ENCODE data around the gene HIF3A. TPM values are rescaled to one million over a fixed set of nuclear protein-coding genes. Genes with fewer than 3 reads are reported as not detected.
"Not testable (repeated sequence)": the region's sequence is repeated elsewhere in the genome, so short reads cannot be mapped to it uniquely, and the experiment has no call there.

HIF3A gene
- total RNA-seq, 4 donors from 2014 or later: 5.9 to 29.2 (median 13.9) TPM

DNA sequence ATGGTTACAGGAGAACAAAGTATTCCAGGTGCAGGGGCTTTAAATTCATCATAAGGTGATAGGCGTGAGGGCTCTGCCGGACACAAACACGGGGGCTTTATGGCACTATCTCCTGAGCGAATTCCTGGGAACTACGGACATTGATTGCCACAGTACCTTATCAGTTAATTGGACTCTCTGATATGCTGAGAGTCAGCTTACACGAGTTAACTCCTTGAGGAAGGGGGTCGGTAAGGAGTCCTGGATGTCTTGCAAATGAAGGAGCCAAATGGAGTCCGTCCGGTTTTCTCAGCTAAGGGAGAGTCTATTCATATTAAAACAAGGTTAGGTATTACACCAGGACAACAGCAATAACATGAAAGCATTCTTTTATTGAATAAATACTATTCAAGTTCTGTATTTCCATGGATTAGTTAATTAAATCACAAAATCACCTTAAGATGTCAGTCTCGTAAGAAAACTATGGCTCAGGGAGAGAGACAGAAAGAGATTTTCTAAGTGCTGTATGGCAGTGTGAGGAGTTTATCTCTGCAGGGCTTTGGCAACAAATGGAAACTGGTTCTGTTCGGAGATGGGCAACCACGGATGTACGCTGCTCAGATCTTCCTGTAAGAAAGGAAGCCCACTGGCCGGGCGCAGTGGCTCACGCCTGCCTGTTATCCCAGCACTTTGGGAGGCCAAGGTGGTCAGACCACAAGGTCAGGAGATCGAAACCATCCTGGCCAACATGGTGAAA lies 26.2 kb upstream of the HIF3A start:
- intact Hi-C loops (cut with DNase I; ENCODE audit: low total_unique reads) (no loop called here), in situ Hi-C loops (cut with MboI; ENCODE audit: low sequenced_read_pairs in 4 of 4) (no loop called here)
- Histone ChIP-seq H3K36me3 (no peaks in the 10 kb centered on the region), H3K4me1 (no peaks in the 10 kb centered on the region), H3K27me3 (peaks cover 0 to 17% (median 7%) of the 10 kb centered on the region in 3 donors), H3K27ac (no peak overlapping the region), H3K9me3 (no peaks in the 10 kb centered on the region), H3K4me3 (no peak overlapping the region)
- ATAC-seq: no peak
- TF ChIP-seq CTCF (IDR thresholded peaks at IDR 0.05 in 4 of 5, conservative IDR thresholded peaks at IDR 0.05 in 1 of 5) (no peak), POLR2A (IDR thresholded peaks at IDR 0.05) (no peak)
- DNase-seq: no peak

DNA sequence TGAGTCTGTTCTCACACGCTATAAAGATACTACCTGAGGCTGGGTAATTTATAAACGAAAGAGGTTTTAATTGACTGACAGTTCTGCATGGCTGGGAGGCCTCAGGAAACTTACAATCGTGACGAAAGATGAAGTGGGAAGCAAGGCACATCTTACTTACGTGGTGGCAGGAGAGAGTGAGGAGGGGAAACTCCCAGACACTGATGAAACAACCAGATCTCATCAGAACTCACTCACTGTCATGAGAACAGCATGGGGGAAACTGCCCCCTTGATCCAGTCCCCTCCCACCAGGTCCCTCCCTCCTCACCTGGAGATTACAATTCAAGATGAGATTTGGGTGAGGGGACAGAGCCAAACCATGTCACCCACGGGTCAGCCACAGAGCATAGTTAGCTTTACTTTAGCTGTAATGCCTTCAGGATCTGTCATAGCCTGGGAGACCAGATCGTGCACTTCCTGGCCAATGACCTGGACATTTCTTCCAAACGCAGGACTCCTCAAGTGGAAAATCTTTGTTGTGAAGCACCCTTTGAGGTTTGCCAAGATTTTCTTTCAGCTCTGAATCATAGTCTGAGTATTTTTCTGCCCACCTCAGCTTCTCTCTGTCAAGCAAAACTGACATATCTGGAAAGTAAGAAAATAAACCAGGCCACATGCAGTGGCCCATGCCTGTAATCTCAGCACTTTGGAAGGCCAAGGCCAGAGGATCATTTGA lies 25.2 kb upstream of the HIF3A start:
- Histone ChIP-seq H3K9me3 (no peaks in the 10 kb centered on the region), H3K4me3 (no peak overlapping the region), H3K4me1 (no peaks in the 10 kb centered on the region), H3K36me3 (no peaks in the 10 kb centered on the region), H3K27ac (no peak overlapping the region), H3K27me3 (peaks cover 0 to 17% (median 7%) of the 10 kb centered on the region in 3 donors)
- ATAC-seq (no peak), DNase-seq (no peak)
- in situ Hi-C loops (cut with MboI; ENCODE audit: low sequenced_read_pairs in 4 of 4): no loop called here
- TF ChIP-seq POLR2A (IDR thresholded peaks at IDR 0.05) (no peak), CTCF (IDR thresholded peaks at IDR 0.05 in 4 of 5, conservative IDR thresholded peaks at IDR 0.05 in 1 of 5) (no peak)
- intact Hi-C loops (cut with DNase I; ENCODE audit: low total_unique reads): no loop called here

DNA sequence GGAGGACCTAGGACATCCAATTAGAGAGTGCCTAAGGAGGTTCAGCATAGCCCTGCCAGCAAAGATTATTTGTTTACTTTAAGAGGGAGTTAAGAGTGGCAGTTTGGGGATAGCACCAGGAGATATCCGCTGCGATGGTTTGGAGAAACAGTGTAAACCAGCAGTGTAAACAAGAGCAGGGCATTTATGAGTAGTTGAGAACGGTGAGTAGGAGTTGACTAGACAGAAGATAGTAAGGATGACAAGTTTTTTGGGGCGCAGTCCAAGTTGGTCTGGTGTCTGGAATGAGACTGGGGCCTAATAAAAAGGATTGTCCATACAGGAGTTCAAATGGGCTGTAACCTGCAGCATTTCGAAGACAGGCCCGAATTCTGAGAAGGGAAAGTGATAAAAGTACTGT lies 22.9 kb upstream of the HIF3A start:
- H3K4me3 ChIP-seq; in situ Hi-C loops (cut with MboI; ENCODE audit: low sequenced_read_pairs in 4 of 4); H3K9me3 ChIP-seq; H3K4me1 ChIP-seq; intact Hi-C loops (cut with DNase I; ENCODE audit: low total_unique reads); H3K27ac ChIP-seq; DNase-seq; ATAC-seq; H3K36me3 ChIP-seq: not testable (repeated sequence)
- H3K27me3 ChIP-seq: peaks cover 0 to 17% (median 7%) of the 10 kb centered on the region in 3 donors

DNA sequence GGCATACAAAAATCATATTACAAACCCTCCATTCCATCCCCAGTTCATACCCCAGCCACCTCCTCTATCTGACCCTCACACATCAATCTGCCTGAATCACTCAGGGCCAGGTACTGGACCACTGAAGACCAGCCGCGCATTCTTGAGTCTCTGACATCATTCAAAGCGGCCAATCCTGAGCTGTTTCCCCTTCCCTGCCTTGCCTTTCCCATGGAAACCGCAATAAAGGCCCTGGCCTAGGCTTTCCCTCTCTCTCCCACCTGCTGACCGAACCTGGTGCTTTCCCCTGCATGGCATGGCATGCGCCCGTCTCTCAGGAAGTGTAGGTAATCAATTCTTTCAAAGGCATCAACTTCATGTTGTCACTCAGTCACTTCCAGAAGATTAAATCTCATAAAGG lies 17.7 kb upstream of the HIF3A start:
- TF ChIP-seq POLR2A (IDR thresholded peaks at IDR 0.05) (no peak), CTCF (IDR thresholded peaks at IDR 0.05 in 4 of 5, conservative IDR thresholded peaks at IDR 0.05 in 1 of 5) (no peak)
- H3K9me3 ChIP-seq: no peaks in the 10 kb centered on the region
- H3K27ac ChIP-seq: no peak overlapping the region
- ATAC-seq (no peak), DNase-seq (no peak)
- intact Hi-C loops (cut with DNase I; ENCODE audit: low total_unique reads): no loop called here
- no peaks in the 10 kb centered on the region for H3K4me1 ChIP-seq
- H3K27me3 ChIP-seq: no peaks in the 10 kb centered on the region
- in situ Hi-C loops (cut with MboI; ENCODE audit: low sequenced_read_pairs in 4 of 4): loop anchor here in 1 of 4 donors (25.0 kb wide), 1 partner anchor 208 kb away; the partner anchor contains the start of gene PNMA8B
- no peak overlapping the region for H3K4me3 ChIP-seq
- H3K36me3 ChIP-seq: no peaks in the 10 kb centered on the region

GRCh38 chr19:46283771-46284170 lies 13.1 kb upstream of the HIF3A start:
- peak; percentile 64 to 76 for ATAC-seq
- intact Hi-C loops (cut with DNase I; ENCODE audit: low total_unique reads): no loop called here
- H3K27ac ChIP-seq: peak overlapping the region; percentile 18 to 70 (median 63)
- in situ Hi-C loops (cut with MboI; ENCODE audit: low sequenced_read_pairs in 4 of 4): loop anchor here in 2 of 4 donors (10.0 to 25.0 kb wide), 2 partner anchors 201 to 204 kb away; partner anchors contain the start of gene PNMA8B (in 1 of the 2)
- no peaks in the 10 kb centered on the region for H3K4me1 ChIP-seq
- TF ChIP-seq POLR2A (IDR thresholded peaks at IDR 0.05) (no peak), CTCF (IDR thresholded peaks at IDR 0.05 in 4 of 5, conservative IDR thresholded peaks at IDR 0.05 in 1 of 5) (no peak)
- no peak overlapping the region for H3K4me3 ChIP-seq
- H3K27me3 ChIP-seq: no peaks in the 10 kb centered on the region
- no peak for DNase-seq
- H3K9me3 ChIP-seq: no peaks in the 10 kb centered on the region
- no peaks in the 10 kb centered on the region for H3K36me3 ChIP-seq
